Colon (tissue), 2 donors: ENCODE data around the gene UBE2L5.

Experiments used
- FAIRE-seq: peaks from 2 replicates; lab custom pipeline; 2012; peaks lifted over from hg19 to GRCh38; lab: Jason Lieb, UNC
- donor health status: control.
- donor health status: control.

The UBE2L5 gene

GRCh38 chr13:30406779-30407416 lies 15.4 kb upstream of the UBE2L5 start:
- FAIRE-seq: no peak

GRCh38 chr13:30408319-30409101 lies 13.8 kb upstream of the UBE2L5 start:
- no peak for FAIRE-seq

- FAIRE-seq: no peak
These were observed 12.2 kb upstream of the UBE2L5 start for GRCh38 chr13:30409886-30410704.

GRCh38 chr13:30410705-30411125 lies 11.6 kb upstream of the UBE2L5 start:
- no peak for FAIRE-seq

- no peak for FAIRE-seq
These were observed 9.9 kb upstream of the UBE2L5 start for GRCh38 chr13:30412346-30412745.

- no peak for FAIRE-seq
These were observed 8.5 kb upstream of the UBE2L5 start for GRCh38 chr13:30413842-30414241.

GRCh38 chr13:30415430-30416030 lies 6.8 kb upstream of the UBE2L5 start:
- no peak for FAIRE-seq

- no peak for FAIRE-seq
These were observed 5.8 kb upstream of the UBE2L5 start for GRCh38 chr13:30416471-30416870.

GRCh38 chr13:30418075-30418716 lies 4.1 kb upstream of the UBE2L5 start:
- FAIRE-seq: no peak

- no peak for FAIRE-seq
These were observed 3.4 kb upstream of the UBE2L5 start for GRCh38 chr13:30418717-30419459.

- no peak for FAIRE-seq
These were observed 920 bp upstream of the UBE2L5 start for GRCh38 chr13:30421093-30422053.

- no peak for FAIRE-seq
These were observed 1.6 kb downstream of the UBE2L5 start for GRCh38 chr13:30423891-30424290.

- no peak for FAIRE-seq
These were observed 6.9 kb downstream of the UBE2L5 start for GRCh38 chr13:30429235-30429634.

- no peak for FAIRE-seq
These were observed 7.7 kb downstream of the UBE2L5 start for GRCh38 chr13:30429721-30430694.

- FAIRE-seq: no peak
These were observed 9.1 kb downstream of the UBE2L5 start for GRCh38 chr13:30431269-30431940.

- no peak for FAIRE-seq
These were observed 13.7 kb downstream of the UBE2L5 start for GRCh38 chr13:30435911-30436451.

- FAIRE-seq: no peak
These were observed 14.9 kb downstream of the UBE2L5 start for GRCh38 chr13:30437177-30437576.

- FAIRE-seq: no peak
These were observed 16.0 kb downstream of the UBE2L5 start for GRCh38 chr13:30438286-30438685.
